Calu3 (cell line): ENCODE measurements around the gene ODAD4. TPM values are rescaled to one million over a fixed set of nuclear protein-coding genes. Genes with fewer than 3 reads are reported as not detected.

Source experiments
- BruUV-seq: library from RNA; stranded (reverse); fragments of 400-500 nt; replicated peaks from 2 replicates; lab custom pipeline; 2021; lab: Mats Ljungman, UMichigan
- CTCF ChIA-PET: fragments of 300-600 bp; sonication (Branson Sonifier 250); formaldehyde crosslinking; loops from one replicate; lab custom pipeline; 2022; ENCODE audit warnings: antibody characterized with exemption; lab: Charles Lee
- DNase-seq: peaks from one replicate; pipeline ENCODE4 v3.0.0; 2022
- H3K27ac Mint-ChIP-seq: one replicate; pipeline ENCODE4 v1.8.0; 2022; ENCODE audit warnings: mixed read lengths; ENCODE audit not compliant: unreplicated experiment
- H3K27me3 Mint-ChIP-seq: one replicate; pipeline ENCODE4 v1.8.0; 2022; ENCODE audit warnings: mixed read lengths; ENCODE audit not compliant: unreplicated experiment
- H3K36me3 Mint-ChIP-seq: one replicate; pipeline ENCODE4 v1.8.0; 2022; ENCODE audit warnings: mild to moderate bottlenecking, moderate library complexity, mixed read lengths; ENCODE audit not compliant: insufficient read depth, unreplicated experiment
- H3K4me1 Mint-ChIP-seq: one replicate; pipeline ENCODE4 v1.8.0; 2022; ENCODE audit warnings: mild to moderate bottlenecking, low read depth, mixed read lengths; ENCODE audit not compliant: unreplicated experiment
- H3K4me3 Mint-ChIP-seq: one replicate; pipeline ENCODE4 v1.8.0; 2022; ENCODE audit warnings: mild to moderate bottlenecking, low read depth, moderate library complexity, mixed read lengths; ENCODE audit not compliant: unreplicated experiment
- H3K9me3 Mint-ChIP-seq: one replicate; pipeline ENCODE4 v1.8.0; 2022; ENCODE audit warnings: low read depth, mixed read lengths; ENCODE audit not compliant: unreplicated experiment
- intact Hi-C: fragments of 100-400 bp; cut with micrococcal nuclease; formaldehyde crosslinking; loops from one replicate; pipeline ENCODE4 v1.10.0; 2022; ENCODE audit not compliant: unreplicated experiment
- total RNA-seq: library from RNA; stranded (reverse); gene quantifications from 2 replicates; pipeline ENCODE4 v1.2.3, GENCODE V29; 2022
- TF ChIP-seq, protein P1 (sequence below): fragments of 200-600 bp; IDR thresholded peaks from one replicate; pipeline ENCODE4 v1.8.0; 2022; ENCODE audit warnings: antibody characterized with exemption; ENCODE audit not compliant: unreplicated experiment

Gene ODAD4
- total RNA-seq, 1 experiment from 2014 or later, result 2.7 TPM

- CTCF ChIA-PET, result interaction anchor here (0.6 to 1.5 kb wide), 2 partner anchors 21 to 163 kb away, joined by 3 read pairs; no protein-coding TSS in a partner anchor
- intact Hi-C loops, result no loop called here
- TF ChIP-seq, protein P1, sequence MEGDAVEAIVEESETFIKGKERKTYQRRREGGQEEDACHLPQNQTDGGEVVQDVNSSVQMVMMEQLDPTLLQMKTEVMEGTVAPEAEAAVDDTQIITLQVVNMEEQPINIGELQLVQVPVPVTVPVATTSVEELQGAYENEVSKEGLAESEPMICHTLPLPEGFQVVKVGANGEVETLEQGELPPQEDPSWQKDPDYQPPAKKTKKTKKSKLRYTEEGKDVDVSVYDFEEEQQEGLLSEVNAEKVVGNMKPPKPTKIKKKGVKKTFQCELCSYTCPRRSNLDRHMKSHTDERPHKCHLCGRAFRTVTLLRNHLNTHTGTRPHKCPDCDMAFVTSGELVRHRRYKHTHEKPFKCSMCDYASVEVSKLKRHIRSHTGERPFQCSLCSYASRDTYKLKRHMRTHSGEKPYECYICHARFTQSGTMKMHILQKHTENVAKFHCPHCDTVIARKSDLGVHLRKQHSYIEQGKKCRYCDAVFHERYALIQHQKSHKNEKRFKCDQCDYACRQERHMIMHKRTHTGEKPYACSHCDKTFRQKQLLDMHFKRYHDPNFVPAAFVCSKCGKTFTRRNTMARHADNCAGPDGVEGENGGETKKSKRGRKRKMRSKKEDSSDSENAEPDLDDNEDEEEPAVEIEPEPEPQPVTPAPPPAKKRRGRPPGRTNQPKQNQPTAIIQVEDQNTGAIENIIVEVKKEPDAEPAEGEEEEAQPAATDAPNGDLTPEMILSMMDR, result no peak
- no peaks in the 10 kb centered on the region for H3K27me3 Mint-ChIP-seq
- H3K9me3 Mint-ChIP-seq, result no peaks in the 10 kb centered on the region
- H3K36me3 Mint-ChIP-seq, result peaks cover 93% of the 10 kb centered on the region
- no TSS peak for BruUV-seq
- no peak overlapping the region for H3K27ac Mint-ChIP-seq
- H3K4me1 Mint-ChIP-seq, result peaks cover 60% of the 10 kb centered on the region
- no peak for DNase-seq
- no peak overlapping the region for H3K4me3 Mint-ChIP-seq
Observed at GRCh38 chr17:41914358-41914766, 16.1 kb upstream of the ODAD4 start.

GRCh38 chr17:41915020-41915419 is 15.4 kb upstream of the ODAD4 start:
- TF ChIP-seq, protein P1, result no peak
- DNase-seq, result no peak
- H3K9me3 Mint-ChIP-seq, result no peaks in the 10 kb centered on the region
- no peaks in the 10 kb centered on the region for H3K27me3 Mint-ChIP-seq
- no TSS peak for BruUV-seq
- no peak overlapping the region for H3K27ac Mint-ChIP-seq
- CTCF ChIA-PET, result interaction anchor here (0.6 kb wide), 1 partner anchor 191 kb away, joined by 4 read pairs; no protein-coding TSS in a partner anchor
- intact Hi-C loops, result no loop called here
- H3K36me3 Mint-ChIP-seq, result peaks cover 92% of the 10 kb centered on the region
- no peak overlapping the region for H3K4me3 Mint-ChIP-seq
- peaks cover 57% of the 10 kb centered on the region for H3K4me1 Mint-ChIP-seq

DNA sequence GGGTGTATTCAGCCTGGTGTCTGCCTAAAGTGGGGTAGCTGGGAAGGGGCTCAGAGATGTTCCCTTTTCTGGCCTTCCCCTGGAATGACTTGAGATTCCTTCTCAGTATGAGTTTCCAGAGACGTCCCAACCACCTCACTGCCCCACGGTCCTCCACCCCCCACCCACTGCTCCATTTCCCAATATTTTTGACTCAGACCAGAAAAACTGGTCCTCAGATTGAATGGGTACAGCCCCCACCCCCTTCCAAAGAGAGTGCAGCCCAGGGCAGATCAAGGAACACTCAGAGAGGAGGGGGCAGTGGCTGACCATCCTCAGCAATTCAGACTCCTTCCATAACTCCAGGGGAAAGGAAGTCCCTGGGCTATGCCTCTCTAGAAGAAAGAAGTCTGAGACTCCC is 14.9 kb upstream of the ODAD4 start:
- Mint-ChIP-seq H3K36me3 (peaks cover 90% of the 10 kb centered on the region), H3K27ac (no peak overlapping the region), H3K4me3 (peak overlapping the region; percentile 27), H3K9me3 (no peaks in the 10 kb centered on the region), H3K4me1 (peaks cover 56% of the 10 kb centered on the region), H3K27me3 (no peaks in the 10 kb centered on the region)
- BruUV-seq, result no TSS peak
- CTCF ChIA-PET, result no interaction called here
- DNase-seq, result no peak
- intact Hi-C loops, result no loop called here
- TF ChIP-seq, protein P1, result no peak

DNA sequence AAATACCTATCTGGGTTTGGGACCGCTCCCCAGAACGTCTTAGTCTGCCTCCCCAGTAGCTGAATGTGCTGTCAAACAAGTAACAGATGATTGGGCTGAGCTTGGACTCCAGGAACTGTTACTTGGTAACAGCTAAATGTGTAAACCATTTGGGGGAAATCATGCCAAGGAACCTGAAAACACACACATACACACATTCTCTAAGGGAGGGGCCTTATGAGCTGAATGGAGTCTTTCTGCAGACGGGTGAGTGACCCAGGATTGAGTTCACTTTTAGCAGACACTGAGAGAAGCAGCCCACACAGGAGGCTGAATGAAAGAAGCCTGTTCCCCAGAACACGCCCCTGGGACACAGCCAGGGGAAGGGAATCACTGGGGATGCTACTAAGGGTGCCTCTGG is 13.2 kb upstream of the ODAD4 start:
- Mint-ChIP-seq H3K27ac (peak overlapping the region; percentile 54), H3K4me1 (peaks cover 56% of the 10 kb centered on the region), H3K9me3 (no peaks in the 10 kb centered on the region), H3K4me3 (peak overlapping the region; percentile 96), H3K27me3 (no peaks in the 10 kb centered on the region), H3K36me3 (peaks cover 75% of the 10 kb centered on the region)
- no peak for DNase-seq
- TF ChIP-seq, protein P1, result no peak
- CTCF ChIA-PET, result interaction anchor here (0.6 to 2.2 kb wide), 5 partner anchors 12 to 254 kb away, joined by 3 to 15 read pairs (median 4); partner anchors contain the start of genes JUP and ODAD4
- BruUV-seq, result no TSS peak
- intact Hi-C loops, result no loop called here
